ENCODE results near the gene CFAP410.

The CFAP410 gene

DNA sequence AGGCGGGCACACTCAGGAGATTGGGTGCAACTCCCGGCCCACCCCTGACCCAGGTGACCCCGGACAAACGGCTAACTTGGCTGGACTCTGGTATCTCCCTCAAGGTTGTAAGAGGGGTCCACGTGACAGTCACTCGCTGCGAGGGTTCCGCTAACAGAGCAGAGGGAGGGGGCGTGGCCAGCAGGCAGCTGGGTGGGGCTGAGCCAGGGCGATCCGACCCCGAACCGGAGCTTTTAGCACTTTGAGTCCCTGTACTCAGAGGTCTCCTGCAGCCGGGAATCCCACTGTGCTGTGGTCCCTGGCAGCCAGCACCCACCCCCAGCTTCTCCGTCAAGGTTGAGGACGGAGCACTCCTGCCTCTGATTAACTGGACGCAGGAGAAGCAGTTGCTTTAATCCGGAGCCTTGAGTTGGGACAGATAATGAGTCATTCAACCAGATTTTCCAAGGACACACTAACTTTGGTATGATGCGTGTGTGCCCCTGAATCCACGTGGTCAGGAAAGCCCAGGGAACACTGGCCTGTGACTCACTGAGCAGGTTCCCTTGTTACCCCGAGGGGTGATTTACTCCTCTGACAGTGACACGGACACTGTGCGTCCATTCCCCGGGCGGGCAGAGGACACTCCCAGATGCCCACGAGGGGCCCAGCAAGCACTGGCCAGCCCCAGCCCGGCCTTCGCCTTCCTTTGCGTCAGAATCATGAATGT, 31.0 kb upstream of the CFAP410 start:
- no peak for TF ChIP-seq CTCF (conservative IDR thresholded peaks at IDR 0.05; ENCODE audit: control insufficient read depth, insufficient read depth, low read depth, low read length)
- H3K4me3 ChIP-seq (ENCODE audit: control insufficient read depth, low read depth, low read length): no peak overlapping the region
- DNase-seq (ENCODE audit: low read depth): peak; percentile 73

GRCh38 chr21:44368711-44369446, 29.7 kb upstream of the CFAP410 start:
- H3K4me3 ChIP-seq (ENCODE audit: control insufficient read depth, low read depth, low read length): no peak overlapping the region
- DNase-seq (ENCODE audit: low read depth): no peak
- TF ChIP-seq CTCF (conservative IDR thresholded peaks at IDR 0.05; ENCODE audit: control insufficient read depth, insufficient read depth, low read depth, low read length): no peak

GRCh38 chr21:44366586-44367211, 27.5 kb upstream of the CFAP410 start:
- no peak for DNase-seq (ENCODE audit: low read depth)
- TF ChIP-seq CTCF (conservative IDR thresholded peaks at IDR 0.05; ENCODE audit: control insufficient read depth, insufficient read depth, low read depth, low read length): no peak
- no peak overlapping the region for H3K4me3 ChIP-seq (ENCODE audit: control insufficient read depth, low read depth, low read length)

DNA sequence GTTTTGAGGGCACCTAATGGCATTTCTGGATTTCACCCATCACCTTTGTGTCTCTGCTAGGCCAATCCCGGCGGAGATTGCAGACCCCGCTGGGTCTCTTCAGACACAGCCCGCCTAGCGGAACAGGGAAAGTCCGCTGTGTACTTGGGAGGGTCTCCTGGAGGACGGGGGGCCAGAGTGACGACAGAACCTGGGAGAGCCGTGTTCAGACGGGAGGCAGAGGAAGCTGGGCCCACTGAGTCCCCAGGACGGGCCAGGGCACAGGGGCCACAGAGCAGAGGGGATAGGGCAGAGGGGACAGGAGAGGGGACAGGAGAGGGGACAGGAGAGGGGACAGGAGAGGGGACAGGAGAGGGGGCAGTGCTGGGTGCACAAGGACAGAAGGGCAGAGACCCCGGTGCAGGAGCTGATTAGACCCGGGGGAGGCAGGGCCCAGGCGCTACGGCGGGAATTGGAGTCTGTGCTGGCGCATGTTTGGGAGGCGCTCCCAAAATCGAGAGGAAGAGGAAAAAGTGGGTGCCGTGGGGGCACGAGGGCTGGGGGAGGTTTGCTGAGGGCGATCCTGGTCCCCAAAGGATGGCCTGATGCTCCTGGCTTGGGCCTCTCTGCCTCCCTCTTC, 26.9 kb upstream of the CFAP410 start:
- no peak for TF ChIP-seq CTCF (conservative IDR thresholded peaks at IDR 0.05; ENCODE audit: control insufficient read depth, insufficient read depth, low read depth, low read length)
- DNase-seq (ENCODE audit: low read depth): no peak
- H3K4me3 ChIP-seq (ENCODE audit: control insufficient read depth, low read depth, low read length): no peak overlapping the region

DNA sequence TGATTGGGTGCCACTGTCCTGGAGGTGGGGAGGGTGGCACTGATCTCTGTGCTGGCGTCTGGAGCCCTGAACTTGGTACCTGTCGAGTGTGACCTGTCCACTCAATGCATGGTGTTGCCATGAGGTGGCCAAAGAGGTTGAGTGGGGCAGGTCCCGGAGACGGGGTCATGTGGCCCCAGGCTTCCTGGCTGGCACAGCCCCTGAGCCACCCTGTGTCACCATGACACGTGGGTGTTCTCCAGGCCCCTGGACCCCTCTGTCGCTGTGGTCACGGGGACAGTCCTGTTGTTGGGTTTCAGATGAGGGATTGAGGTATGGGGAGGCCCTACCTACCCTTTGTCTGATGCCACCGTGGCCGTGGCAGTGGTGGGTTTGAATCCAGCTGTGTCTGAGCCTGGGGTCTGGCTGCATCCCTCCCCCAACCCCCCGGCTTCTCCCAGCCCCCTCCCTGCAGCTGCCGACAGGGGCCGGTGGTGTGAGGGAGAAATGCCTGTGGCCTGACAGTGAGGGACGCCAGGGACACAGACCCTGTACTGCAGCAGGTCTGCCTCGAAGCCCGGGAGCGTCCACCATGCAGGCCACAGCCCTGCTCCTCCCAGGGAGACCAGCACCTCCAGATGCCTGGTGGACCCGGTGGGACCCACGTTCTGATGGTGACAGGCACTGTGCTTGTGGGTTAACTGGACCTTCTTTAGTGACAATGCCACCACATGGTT, 26.2 kb upstream of the CFAP410 start:
- no peak for DNase-seq (ENCODE audit: low read depth)
- H3K4me3 ChIP-seq (ENCODE audit: control insufficient read depth, low read depth, low read length): no peak overlapping the region
- TF ChIP-seq CTCF (conservative IDR thresholded peaks at IDR 0.05; ENCODE audit: control insufficient read depth, insufficient read depth, low read depth, low read length): no peak
